Muscle of arm (tissue), 12 donors: ENCODE results near the gene TMEM129. TPM values are rescaled to one million over a fixed set of nuclear protein-coding genes. Genes with fewer than 3 reads are reported as not detected.

ENCODE experiments used
- DNase-seq: peaks from one replicate; pipeline ENCODE4 v3.0.0-alpha.2; 2013
- polyA plus RNA-seq, 12 donors: library from polyadenylated mRNA; unstranded; fragments of 120-200 nt; gene quantifications; one replicate each; pipeline ENCODE4 v1.2.1, GENCODE V29; 2013; ENCODE audit not compliant: insufficient read length in 12 of 12

The TMEM129 gene
- polyA plus RNA-seq, 12 donors, result 15.8 to 22.6 (median 20.4) TPM; not detected in 1

DNA sequence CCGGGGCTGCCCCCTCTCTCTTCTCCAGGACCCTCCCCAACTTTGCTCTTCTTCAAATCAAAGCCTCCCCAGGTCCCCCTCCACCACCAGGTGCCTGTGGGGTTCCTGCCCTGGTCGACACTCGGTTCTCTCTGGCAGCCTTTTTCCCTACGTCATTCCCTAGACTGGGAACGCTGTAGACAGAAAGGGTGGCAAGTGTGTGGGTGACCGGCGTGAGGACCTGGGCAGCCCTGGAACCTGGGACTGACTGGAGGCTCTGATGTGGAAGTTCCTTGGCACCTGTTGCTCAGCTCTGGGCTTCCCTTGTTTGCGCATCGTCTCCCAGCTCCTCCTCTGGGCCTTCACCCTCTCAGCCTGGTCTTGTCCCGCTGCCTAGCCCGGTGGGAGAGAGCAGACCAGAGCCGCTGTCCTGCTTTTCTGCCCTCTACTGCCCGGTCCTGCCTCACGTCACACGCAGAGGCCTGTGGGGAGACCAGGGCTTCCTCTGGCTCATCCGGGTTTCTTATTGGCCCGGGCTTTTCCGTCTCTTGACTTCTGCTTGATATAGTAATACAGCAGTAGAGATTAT lies 1.5 kb upstream of the TMEM129 start:
- no peak for DNase-seq

DNA sequence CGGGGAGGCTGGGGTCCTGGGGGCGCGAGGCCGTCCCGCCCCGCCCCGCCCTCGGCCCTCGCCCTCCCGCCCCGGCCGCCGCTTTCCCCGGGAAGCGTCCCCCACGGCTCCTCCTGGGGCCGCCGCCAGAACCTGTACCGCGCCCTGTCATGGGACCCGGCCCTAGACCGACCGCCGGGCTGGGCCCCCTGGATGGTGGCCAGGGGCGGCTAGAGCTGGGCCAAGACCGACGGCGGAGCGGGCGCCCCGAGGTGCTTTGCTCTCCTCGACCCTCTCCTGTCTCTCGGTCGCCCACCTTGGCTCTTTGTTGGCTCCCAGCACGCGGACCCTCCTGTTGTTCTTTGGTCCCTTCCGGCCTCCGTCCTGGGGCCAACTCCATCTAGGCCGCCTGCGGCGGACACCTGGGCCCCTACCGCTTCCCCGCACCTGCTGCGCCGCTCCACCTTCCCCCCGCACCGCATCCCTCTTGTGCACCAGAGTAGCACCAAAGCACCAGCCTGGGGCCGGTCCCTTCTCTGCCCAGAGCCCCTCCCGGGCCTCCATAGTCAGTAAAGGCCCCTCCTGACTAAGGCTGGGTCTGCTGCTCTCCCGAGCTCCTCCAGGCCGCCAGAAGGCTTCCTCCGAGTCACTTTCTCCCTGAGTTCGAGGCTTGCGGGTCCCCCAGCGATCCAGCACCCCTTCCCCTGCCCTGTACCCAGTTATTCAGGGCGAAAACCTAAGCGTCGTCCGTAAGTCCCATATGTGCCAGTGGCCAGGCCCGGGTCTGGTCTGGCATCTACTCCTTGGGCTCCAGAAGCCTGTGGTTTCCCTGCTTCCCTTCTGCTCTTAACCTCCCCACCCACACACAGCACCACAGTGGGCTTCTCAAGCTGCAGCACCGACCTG lies 785 bp upstream of the TMEM129 start:
- DNase-seq, result no peak

DNA sequence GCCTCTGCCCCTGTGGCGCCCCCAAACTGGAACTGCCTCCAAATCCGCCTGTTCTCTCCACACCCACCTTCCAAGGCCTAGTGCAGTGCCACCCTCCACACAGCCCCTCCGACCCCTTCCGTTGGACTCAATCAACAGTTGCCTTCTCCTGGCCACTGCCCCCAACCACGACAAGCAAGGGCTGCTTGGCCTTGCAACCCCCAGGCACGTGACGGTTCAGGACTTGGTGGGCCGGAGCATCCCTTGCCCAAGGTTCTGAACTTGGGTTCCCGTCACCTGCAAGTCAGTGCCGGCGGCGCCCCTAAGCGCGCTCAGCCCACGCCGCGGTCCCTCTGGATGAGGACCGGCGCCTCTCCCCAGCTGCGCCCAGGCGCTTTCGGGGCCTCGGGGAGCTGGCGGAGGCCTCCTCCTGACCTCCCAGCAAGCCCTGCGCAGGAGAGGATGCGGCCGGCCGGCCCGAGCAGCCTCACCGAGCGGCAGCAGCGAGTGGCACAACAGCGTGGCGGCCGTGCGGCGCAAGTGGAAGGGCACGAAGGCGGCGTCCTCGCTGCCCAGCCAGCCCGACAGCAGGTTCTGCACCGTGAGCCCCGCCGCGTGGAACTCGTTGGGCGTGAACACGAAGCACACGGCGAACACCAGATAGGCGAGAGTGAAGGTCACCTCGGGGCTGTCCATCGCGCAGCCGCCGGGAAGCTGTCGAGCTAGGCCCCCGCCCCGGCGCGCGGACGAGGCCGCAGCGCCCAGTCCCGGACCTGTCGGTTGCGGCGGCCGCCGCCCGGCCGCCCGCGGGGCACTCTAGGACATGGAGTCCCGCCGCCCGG lies 750 bp downstream of the TMEM129 start:
- DNase-seq, result no peak

DNA sequence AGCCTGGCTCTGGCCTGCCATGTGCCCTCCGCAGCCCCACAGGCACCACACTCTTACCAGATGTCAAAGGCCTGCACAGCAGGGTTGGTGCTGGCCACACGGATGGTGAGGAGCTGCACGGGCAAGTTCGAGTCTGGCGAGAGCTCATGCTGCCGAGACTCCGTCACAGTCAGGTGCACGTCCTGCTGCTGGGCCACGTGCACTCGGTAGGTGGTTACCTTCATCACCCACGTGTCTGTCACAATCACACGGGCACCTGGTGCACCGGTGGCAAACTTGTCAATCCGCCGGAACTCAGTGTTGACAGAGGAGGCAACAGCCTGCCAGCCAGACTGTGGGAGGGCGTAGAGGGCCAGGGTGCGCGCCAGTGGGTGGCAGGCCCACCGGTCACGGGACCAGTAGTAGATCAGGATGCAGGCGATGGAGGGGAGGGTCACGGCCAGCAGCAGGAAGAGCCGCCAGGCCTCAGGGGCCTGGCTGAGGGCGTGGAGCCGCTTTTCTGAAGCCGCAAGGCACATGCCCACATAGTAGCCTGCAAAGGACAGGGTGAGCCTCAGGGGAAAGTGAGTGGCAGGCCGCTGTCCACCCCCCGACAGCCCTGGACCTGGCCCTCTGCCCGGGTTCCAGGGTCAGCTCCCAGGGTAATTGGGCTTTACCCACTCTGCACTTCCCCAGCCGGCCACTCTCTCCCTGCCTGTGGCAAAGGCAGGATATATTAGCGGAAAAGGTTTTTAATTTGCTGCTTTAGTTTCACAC lies 2.9 kb downstream of the TMEM129 start:
- no peak for DNase-seq

DNA sequence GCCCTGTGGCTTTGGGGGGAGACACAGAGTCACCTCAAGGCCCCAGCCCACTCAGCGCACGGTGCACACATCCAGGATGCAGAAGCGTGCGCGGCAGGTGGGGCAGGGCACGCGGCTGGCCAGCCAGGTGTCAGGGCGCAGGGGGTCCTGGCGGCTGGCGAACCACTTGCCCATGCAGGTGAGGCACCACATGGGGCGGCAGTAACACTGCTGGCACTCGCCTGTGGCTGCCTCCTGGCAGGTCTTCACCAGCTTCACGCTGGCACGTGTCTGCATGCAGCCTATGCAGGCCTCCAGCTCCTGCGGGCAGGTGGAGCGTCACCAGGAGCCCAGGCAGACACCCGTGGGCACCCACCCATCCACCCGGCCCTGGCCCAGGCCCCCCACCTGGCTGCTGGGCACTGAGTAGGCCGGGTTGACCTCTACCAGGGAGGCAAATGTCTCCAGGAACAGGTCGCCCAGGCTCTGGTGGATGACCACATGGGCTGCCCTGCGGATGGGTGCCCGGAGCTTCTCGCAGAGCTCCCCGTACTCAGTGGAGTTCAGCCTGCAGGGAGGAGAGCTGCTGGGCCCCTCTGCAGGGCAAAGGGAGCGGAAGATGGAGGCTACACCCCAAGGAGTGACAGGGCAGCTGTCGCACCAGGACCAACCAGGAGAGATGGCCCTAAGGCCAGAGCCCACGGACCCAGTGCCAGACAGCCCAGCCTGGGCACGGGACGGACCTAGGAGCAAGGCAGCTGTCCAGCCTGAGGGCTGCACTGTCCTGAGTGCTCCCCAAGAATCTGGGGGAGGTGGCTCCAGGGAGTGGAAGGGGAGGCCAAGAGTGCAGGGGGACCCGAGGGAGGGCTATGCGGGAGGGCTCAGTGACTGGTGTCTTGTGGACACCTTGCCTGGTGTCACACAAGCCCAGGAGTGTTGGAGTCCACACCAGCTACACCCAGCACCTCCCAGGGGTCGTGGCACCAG lies 3.7 kb downstream of the TMEM129 start:
- DNase-seq, result no peak

DNA sequence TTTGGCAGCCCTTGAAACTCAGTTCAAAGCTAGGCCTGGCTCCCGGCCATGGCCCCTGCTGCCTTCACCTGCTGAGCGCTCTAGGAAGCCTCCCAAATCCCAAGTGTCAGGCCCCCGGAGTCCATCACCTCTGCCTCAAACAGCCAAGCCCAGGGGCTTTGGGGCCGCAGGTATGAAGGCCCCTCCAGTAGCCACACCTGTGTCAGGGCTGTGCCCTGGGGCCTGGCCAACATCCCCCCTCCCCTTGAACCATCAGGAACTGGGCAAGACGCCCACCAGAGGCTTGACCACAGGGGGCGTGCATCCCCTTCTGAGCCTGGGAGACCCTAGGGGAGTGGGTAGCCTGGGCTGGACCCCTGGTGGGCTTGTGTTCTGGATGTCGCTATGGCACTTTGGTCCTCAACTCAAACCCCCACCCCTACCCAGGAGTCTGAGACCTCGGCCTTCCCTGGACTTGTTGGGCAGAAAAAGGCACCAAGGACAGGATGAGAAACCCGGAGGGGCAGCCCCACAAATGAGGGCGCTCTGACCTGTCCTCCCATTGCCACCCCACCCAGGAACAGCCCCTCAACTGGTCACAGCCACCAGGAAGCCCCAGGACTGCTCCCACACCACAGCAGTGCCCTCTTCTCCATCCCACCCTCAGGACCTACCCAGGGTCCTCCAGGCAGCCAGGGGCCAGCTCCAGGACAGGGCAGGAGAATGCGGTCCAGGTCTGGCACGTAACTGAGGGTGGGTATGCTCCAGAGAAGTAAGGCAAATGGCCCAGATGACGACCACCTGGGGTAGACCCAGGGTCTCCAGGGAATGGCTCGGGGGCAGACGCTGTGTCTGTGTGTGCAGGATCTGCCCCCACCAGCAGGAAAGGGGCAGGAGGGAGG lies 4.8 kb downstream of the TMEM129 start:
- no peak for DNase-seq

DNA sequence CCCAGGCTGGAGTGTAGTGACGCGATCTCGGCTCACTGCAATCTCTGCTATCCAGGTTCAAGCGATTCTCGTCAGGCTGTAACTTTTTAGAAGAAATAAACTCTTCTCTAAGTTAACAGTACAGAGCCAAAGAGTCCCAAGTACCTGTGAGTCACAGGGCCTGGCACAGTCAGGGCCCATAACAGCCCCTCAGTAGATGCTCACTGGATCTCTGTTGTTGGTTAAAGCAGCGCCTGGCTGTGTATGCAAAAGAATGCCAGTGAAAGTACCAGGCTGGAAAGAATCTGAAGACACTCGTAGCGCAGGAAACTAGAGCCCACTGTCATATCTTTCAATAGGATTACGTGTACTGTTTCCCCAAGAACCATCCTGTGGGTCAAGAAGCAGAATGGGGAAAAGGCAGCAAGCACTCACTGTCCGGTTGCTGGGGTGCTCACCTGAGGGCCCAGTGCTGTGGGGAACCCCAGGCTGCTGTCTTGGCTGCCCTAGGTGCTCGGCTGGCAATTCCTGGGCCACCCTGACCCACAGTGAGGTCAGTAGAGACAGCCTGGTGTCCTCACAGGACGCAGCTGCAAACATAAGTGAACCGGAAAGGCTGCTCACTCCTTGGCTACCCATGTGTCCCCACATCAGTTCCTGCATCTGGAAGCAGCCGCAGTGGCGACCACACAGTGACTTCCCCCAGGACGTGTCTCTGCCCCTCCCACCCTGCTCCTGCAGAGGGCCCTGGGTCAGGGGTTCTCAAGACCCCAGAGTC lies 5.9 kb downstream of the TMEM129 start:
- no peak for DNase-seq

DNA sequence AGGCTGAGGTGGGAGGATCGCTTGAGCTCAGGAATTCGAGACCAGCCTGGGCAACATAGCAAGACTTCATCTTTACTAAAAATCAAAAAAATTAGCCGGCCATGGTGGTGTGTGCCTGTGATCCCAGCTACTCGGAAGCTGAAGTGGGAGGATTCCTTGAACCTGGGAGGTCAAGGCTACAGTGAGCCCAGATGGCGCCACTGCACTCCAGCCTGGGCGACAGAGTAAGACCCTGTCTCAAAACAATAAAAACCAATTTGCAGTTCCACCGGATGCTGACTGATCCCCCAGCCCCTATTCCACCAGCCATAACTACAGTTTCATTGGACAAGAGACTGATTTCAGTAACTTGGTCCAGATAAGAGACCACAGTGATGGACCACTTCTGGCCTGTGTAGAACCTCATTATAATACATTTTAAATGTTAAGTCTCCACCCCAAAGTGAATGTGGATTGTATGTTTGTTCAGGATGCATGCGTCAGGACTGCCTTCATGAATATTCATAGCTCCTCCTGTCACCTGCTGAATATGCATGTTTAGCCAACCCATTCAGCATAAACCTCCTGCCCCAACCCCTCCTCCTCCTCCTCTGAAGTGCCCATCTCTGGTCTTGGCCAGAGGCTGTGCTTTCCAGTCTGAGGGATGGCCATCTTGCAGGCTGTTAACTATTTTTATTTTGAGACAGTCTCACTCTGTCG lies 6.7 kb downstream of the TMEM129 start:
- no peak for DNase-seq

DNA sequence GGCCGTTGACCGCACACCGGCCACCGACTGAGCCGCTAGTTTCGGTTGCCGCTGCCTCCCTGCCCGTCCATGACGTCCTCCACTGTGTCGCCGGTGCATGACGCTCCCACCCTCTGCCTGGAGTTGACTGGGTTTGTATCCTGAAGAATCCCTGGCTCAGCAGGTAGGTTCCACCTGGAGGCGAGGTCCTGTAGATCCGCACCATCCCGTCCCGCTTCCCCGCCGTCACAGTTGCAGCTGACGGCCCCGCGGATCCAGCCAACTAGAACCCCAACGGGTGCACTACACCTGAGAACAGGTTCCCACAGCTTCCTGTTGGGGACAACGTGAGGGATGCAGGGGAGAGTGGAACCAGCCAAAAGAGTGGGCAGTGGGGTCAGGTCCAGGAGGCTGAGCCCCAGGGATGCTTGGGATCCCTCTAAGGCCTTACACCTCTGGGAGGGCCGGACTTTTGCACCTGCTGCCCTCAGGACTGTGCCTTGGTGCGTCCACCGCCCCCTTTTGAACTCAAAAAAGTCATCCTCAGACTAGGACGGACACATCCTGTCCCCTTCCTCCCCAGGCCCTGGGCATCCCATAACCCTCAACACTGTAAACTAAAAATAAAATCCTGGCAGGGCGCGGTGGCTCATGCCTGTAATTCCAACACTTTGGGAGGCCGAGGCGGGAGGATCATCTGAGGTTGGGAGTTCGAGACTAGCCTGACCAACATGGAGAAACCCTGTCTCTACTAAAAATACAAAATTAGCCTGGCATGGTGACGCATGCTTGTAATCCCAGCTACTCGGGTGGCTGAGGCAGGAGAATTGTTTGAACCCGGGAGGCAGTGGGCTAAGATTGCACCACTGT lies 7.9 kb downstream of the TMEM129 start:
- DNase-seq, result no peak

DNA sequence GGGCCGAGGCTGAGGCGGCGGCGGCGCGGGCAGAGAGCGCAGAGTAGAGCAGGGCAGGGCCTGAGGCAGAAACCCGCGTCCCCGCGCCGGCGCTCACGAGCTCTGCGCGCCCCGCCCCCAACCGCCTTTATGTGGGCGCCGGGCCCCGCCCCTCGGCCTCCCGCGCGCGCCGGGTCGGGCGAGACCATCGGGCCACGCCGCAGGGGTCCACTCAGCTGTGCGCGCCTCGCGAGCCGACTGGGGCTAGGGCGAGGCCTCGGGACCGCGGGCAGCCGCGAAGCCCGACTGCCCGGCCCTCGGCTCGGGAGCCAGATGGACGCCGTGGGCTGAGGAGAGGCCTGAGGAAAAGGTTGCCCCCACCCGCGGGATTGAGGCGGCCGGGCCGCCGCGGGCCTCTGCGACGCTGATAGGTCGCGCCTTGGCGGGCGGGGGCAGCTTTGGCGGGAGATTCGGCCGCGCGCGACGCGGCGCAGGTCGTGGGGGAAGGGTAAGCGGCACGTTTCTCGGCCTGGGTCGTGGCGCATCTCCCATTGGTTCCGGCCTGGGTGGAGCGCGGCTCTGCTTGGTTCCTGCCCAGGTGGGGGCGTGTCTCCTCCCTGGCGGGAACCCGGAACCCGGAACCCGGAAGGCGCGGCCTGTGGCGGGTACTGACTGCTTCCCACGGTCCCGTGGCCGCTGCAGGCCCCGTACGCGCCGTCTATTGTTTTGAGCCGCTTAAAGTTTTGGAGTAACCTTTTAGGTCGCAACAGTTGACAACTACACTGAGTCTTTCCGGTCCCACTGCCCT lies 8.7 kb downstream of the TMEM129 start, which contains the start of gene SLBP:
TSS of gene SLBP (minus strand) at position 104 of the 787 bp plus-strand sequence. CDS start 131 bp downstream, outside the sequence.
- peak; percentile 89 for DNase-seq

DNA sequence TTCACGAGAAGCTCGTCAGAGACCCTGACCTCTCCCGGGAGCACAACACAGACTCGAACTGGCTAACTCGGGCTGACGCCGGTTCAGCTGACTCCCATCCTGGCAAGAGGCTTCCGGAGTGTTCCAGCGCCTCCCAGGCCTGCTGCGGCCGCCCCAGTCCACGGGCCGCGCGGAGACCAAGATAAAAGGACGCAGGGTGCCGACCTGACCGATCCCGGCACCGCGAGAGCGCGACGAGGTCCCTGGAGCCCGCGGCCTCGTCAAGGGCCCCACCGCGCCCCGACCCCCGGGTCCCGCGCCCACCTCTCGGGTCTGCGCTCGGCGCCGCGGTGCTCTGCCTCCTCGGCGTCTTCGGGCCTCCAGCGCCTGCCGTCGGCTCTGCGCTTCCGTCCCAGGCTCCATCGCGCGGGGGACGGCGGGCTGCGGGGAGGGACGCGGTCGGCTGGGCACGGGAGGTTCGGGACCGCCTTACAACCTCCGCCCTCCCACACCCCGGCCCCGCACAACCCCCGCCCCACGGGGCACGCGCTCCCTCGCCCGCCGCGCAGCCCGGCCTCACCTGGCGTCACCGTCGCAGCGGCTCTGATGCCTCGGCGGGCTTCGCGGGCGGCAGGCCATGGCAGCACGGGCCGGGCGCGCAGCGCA lies 9.4 kb downstream of the TMEM129 start:
- peak; percentile 41 for DNase-seq

DNA sequence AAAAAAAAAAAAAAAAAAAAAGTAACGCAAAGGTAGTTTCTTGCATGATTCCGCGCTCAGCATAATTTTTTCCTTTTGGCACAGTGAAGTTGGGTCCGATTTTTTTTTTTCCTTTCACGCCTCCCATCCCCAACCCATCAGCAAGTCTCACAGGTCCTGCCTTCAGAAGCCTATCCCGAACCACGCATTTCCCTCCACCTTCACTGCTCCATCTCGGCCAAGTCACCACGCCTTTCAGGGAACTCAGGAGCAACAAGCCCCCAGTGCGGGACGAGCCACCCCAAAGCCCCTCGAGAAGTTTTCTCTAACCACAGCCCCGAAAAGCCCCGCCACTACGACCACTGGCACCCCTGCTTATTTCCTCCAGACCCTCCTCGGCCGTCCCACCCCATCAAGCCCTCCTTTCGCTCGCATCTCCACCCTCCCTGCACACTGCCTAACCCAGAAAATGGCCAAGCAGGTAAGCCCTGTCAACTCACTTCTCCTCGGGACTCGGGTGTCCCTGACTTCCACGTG lies 10.0 kb downstream of the TMEM129 start:
- no peak for DNase-seq

DNA sequence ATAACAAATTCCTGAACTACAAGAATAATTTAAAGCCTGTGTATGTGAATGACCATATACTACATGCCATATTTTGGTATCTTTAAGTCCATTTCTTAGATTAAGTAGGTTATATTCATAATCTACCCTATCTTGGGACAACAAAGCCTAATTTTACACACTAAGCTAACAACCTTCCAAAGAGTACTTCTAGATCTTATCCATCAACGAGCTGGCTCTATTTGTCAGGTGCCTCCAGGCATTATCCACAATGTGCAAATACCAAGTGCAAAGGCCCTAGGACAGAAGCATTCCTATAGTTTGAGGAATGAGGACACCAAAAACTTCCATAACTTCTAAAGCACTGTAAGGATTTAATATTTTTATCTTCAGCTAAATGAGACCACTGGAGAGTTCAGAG lies 12.5 kb downstream of the TMEM129 start:
- DNase-seq, result no peak

DNA sequence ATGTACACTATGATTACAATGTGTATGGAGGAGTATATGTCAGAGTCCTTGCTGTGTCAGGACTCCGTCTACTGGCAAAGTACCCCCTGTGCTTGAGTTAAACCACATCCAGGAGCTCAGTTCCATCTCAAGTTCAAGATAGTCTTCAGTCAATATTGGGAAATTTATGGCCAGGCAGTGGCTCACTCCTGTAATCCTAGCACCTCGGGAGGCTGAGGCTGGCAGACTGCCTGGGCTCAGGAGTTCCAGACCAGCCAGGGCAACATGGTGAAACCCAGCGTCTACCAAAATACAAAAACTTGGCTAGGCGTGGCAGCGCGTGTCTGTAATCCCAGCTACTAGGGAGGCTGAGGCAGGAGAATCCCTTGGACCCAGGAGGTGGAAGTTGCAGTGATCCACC lies 14.8 kb downstream of the TMEM129 start:
- no peak for DNase-seq

DNA sequence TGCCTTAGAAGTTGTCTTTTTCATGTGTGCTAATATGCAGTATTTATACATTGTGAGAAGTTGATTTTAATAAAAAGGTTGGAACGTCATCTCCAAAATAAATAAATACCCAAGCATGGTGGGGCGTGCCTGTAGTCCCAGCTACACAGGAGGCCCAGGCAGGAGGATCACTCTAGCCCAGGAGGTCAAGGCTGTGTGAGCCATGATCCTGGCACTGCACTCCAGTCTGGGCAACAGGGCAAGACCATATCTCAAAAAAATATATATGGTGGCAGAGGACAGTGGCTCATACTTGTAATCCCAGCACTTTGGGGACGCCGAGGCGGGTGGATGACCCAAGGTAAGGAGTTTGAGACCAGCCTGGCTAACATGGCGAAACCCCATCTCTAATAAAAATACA lies 15.4 kb downstream of the TMEM129 start:
- no peak for DNase-seq
